GM21723 (cell line): ENCODE data around the gene PPP1R37.

Source experiments
- ATAC-seq: cut with Tn5 transposase; IDR thresholded peaks from one replicate; pipeline ENCODE4 v1.9.1; 2021; ENCODE audit warnings: mild to moderate bottlenecking, moderate library complexity; ENCODE audit not compliant: unreplicated experiment

The PPP1R37 gene

DNA sequence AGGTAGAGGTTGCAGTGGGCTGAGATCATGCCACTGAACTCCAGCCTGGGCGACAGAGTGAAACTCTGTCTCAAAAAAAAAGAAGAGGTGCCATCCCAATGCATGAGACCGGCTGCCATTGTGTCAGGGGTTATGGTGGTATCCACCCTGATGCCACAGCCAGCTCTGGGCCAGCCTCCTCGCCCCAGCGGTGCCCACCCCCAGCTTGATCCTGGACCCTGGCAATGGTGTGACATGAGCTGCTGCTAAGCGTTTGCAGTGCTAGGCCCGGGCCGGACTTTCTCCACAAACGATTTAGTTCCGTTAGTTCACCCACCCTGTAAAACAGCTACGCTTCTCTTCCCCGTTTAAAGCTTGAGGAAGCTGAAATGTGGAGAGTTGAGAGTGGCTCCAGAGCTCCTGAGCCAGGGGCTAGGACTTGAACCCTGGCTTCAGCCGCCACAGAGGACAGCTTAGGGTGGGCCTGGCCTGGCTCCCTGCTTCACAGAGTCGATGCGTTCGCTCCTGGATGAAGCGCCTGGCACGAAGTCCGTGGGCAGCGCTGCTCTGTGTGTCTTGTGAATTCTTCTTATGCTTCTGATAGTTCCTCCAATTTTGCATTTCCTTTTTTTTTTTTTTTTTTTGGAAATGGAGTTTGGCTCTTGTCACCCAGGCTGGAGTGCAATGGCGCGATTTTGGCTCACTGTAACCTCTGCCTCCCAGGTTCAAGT lies 42.4 kb downstream of the PPP1R37 start:
- no peak for ATAC-seq

DNA sequence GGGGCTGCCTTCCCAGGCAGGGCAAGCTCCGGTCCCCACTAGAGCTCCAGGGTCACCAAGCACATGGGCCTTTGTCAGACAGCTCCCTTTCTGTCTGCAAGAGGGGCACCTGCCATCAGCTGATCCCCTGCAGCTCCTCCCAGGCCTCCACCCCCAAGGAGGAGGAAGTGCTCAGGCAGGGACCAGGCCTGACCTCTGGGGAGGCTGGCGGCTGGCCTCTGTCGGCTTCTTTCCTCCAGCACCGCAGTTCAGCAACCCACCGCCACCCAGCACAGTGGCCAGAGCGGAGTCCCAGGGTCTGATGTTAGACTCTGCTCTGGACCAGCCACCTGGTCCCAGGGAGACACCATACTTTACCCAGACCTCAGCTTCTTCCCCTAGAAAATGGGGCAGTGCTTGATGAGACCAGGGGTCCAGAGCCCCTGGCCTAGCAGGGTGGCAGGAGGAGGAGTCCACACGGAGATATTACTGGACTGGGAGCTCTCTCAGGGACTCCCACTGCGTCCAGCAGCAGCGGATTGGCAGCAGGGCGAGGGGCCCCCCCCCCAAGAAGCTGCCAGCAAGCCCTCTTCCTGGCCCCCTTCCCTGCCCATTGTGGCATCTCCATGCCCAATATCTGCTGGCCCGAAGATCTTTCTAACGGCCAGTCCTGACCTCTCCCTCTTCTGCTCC lies 43.7 kb downstream of the PPP1R37 start:
- no peak for ATAC-seq

DNA sequence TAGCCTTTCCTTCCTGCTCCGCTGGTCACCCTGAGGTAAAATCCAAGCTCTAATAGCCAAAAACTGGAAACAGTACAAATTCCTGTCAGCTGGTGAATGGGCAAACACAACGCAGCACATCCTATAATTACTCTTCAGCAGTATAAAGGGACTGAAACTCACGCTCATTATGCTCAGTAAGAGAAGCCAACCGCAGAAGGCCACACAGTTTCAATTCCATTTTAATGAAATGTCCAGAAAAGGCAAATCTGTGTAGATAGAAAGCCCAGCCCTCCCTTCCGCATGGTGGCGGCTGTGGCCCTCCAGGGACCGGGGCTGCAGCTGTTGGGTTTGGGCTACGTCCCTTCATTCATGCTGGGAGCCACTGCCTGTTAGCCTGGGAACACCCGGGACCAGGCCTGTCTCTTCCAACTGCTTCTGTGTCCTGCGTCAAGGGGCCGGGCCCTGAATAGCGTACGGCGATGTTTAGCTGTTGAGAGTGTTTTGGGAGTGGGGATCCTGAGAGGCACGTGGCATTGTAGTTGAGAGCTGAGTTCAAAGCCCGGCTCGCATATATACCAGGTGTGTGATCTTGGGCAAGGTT lies 44.3 kb downstream of the PPP1R37 start:
- peak; percentile 70 for ATAC-seq

DNA sequence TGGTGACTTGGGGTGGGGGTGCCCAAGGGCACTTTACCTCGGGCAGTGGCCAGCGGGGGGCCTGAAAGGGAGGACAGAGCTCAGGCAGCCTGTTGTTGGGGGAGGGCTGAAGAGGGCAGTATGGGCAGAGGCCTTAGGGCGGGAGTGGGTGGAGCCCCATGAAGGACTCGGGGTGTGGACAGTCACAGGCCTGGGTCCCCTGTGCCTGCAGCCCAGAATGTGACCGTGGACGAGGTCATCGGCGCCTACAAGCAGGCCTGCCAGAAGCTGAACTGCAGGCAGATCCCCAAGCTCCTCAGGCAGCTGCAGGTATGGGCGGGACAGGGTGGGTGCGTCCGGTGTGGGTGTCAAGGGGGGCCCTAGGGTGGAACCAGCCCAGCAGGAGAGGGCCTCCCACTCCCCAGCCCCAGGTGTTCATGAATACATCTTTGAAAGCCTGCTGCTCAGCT lies 45.3 kb downstream of the PPP1R37 start:
- ATAC-seq = no peak

DNA sequence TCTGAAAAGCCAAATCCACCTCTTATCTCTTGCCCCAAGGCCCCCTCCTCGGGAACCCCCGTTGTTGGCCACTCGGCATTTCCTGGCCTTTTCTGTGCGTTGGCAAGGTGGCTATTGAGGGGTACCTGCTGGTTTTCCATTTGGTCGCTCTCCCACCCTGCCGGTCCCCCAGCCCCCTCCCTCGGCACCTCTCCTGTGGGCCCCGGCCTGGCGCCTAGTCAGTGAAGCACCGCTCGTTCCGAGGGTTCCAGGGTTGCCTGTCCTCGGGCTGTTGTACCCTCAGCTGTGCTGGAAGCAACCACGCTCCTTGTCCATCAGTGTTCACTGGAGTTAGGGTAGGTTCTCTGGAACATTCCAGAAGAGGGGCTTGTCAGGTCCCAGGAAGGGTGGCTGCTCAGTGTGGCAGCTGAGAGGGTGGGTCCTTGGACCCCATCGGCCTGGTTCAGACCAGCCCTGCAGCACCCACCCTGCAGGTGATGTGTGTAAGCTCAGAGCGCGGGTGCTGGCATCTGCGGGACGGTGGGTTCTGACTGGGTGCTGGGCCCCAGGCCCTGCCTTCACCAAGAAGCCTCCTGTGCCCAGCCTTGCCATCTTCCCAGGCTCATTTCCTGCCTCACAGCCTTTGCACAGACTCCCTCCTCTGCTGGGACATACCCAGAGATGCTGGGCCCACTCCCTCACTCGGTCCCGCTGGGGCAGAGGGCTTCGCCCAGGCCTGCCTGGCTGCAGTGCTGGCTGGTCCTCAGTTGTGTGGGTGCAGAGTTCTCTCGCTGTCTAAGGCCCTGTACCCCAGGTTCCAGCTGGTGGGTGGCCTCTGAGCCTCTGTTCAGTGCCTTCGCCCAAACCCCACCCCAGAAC lies 46.5 kb downstream of the PPP1R37 start:
- no peak for ATAC-seq

DNA sequence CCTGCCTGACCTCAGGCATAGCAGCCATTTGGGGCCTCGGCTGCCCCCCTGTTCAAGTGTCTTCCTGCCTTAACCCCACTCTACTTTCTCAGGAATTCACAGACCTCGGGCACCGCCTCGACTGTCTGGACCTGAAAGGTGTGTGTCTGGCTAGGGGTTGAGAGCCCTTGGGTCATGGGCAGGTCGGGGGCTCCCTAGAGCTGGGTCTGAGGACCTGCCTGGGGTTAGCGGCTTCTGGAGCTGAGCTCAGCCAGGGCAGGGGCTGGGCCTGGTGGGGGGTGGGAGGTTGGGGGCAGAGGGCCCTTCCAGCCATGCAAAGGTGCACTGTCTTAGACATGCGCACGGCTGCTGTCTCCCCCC lies 47.1 kb downstream of the PPP1R37 start:
- no peak for ATAC-seq

DNA sequence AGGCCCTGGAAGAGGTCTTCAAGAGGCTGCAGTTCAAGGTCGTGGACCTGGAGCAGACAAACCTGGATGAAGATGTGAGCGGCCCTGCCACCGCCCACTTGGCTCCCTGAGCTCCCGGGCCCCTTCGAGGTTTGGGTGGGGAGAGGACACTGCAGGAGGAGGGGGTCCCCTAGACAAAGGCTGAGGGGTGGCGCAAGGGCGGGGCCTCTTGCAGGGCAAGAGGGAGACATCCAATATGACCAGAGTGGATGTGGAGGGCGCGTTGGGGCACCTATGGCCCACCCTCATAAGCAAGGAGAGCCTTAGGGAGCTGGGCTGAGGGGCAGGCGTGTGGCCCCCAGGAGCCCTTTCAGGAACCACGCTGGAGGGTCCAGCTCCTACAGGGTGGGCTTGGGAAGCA lies 47.6 kb downstream of the PPP1R37 start:
- no peak for ATAC-seq

DNA sequence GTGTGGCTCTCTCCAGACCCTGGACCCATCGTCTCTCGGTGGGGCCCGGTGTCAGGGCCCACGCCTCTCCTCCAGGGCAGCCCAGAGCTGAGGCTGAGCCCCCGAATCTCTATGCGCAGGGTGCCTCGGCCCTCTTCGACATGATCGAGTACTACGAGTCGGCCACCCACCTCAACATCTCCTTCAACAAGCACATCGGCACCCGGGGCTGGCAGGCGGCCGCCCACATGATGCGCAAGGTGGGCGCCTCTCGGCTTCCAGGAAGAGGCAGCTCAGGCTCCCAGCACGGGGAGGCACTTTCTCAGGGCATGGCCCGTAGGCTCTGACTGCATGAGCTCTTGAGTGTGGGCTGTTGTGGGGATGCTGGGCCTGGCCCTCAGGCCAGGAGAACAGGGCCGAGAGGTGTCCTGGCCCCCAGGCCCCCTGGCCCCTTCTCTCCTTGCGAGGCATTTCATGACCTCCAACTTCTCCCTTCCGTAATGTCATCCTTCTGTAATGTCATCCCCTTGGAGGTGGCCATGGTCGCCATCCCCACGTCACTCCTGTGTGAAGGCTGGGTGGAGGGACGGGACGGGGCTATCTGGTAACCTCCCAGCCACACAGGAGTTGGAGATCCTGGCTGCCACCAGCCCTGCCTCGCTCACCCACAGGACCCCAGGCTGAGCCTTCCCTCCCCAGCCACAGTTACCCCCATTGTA lies 48.4 kb downstream of the PPP1R37 start:
- ATAC-seq = no peak

DNA sequence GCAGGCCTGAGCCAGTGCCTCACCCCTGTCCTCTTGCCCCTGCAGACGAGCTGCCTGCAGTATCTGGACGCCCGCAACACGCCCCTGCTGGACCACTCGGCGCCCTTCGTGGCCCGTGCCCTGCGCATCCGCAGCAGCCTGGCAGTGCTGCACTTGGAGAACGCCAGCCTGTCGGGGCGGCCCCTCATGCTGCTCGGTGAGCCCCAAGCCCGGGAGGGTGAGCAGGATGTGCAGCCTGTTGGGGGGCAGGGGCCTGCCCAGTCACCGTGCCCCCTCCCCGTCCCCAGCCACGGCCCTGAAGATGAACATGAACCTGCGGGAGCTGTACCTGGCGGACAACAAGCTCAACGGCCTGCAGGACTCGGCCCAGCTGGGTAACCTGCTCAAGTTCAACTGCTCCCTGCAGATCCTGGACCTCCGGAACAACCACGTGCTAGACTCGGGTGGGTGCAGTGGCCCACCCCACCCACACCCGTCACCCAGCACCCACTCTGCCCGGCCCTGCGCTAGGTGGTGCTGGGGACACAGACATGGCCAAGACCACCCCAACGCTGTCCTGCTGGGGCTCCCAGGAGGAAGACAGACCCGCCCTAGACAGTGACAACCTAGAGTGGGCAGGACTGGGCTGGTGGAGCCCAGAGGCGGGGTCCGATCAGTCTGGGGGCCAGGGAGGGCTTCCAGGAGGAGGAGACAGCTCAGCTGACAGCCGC lies 49.2 kb downstream of the PPP1R37 start:
- no peak for ATAC-seq

DNA sequence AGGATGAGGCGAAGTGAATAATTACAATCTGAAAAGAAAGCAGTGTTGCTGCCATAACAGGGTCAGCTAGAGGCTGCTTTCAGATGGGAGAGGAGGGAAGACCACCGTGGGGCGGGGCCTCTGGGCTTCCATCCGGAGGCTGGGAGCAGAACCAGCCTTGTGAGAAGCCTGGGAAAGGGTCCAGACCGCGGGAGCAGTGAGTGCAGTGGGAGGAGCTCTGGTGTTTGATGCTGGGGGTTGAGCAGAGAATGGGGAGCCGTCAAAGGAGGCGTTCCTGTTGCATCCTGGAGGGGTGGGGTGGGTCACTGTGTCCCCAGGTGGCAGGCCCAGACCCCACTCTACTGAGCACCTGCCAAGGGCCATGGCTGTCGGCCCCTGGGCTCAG lies 49.7 kb downstream of the PPP1R37 start:
- ATAC-seq = no peak

DNA sequence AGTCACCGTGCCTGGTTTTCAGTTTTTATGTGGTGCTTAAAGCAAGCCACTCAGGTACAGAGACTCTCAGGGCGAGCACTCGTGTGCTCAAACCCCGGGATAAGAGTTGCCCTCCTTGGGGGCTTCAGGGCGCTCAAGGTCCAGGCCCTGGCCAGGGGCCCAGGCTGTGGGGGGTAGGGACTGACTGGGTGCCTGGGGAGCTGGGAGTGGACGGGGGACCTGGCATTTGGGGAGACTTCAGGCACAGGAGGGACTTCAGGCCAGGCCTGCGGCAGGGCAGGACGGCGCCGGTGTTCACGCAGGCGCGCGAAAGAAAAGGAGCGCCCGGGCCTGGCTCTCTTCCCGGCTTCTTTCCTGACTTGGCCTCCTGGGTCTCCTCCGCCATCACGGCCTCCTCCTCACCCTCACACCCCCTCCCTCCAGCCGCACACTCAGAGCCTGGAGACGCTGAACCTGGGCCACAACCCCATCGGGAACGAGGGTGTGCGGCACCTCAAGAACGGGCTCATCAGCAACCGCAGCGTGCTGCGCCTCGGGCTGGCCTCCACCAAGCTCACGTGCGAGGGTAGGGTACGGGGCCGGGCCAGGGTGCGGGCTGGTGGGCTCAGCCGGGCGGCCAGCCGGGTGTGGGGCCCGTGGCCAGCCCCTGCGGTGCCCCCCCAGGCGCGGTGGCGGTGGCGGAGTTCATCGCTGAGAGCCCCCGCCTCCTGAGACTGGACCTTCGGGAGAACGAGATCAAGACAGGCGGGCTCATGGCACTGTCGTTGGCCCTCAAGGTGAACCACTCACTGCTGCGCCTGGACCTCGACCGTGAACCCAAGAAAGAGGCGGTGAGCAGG lies 51.7 kb downstream of the PPP1R37 start:
- ATAC-seq = no peak

DNA sequence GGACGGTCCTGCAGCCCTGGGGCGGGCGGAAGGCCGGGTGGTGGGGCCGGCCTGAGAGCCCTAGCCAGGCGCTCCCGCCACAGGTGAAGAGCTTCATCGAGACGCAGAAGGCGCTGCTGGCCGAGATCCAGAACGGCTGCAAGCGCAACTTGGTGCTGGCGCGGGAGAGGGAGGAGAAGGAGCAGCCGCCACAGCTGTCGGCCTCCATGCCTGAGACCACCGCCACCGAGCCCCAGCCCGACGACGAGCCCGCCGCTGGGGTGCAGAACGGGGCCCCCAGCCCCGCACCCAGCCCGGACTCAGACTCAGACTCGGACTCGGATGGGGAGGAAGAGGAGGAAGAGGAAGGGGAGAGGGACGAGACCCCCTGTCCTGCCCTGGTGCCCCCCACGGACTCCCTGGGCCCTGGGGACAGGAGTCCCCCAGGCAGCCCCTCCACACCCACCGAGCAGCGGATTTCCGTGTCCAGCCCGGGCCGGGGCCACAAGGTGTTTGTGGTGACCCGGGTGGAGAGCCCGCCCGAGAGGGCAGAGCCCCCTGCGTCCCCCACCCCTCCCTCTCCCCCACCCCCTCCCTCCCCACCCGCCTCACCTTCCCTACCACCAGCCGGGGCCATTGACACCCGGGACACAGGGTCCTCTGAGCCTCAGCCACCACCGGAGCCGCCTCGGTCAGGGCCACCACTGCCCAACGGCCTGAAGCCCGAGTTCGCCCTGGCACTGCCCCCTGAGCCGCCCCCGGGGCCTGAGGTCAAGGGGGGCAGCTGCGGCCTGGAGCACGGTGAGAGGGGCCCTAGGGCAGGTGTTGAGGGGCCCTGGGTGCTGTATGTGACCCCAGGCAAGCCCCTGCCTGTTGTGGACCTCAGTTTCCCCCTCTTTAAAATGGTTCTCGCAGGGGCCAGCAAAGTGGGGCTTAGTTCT lies 52.6 kb downstream of the PPP1R37 start:
- no peak for ATAC-seq

DNA sequence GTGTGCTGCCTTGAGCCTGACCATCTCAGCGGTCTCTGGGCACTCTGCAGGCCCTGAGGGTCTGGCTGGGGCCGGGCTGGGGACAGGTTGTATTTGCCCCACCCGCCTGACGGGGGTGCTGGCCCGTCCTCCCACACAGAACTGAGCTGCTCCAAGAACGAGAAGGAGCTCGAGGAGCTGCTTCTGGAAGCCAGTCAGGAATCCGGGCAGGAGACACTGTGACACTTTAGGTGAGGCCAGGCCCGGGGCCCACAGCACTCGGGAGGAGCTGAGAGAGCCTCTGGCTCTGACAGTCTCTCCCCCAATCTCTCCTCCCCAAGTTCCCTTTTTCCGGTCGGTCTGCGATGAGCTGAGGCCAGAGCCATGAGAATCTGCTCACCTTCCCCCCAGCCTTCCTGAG lies 53.3 kb downstream of the PPP1R37 start:
- no peak for ATAC-seq

DNA sequence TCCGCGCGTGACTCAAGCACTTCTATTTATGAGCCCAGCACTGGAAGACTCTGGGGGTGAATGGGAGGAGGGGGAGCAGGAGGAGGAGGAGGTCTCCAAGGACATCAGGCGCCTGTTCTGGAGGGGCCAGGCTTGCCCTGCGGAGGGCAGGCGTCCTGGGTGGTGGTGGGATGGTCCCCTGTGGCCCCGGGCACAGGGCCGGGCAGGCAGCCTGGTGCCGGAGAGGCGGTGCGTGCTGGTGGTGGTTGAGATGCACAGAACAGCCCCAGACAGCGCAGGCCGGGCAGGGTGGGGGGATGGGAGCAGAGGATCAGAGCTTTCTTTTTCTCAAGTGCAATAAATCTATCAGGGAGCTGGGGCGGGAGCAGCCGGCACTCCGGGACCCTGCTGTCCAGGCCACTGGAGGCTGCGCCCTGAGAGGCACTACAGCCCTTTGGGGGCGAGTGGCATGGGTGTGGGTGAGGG lies 53.8 kb downstream of the PPP1R37 start:
- ATAC-seq = no peak

DNA sequence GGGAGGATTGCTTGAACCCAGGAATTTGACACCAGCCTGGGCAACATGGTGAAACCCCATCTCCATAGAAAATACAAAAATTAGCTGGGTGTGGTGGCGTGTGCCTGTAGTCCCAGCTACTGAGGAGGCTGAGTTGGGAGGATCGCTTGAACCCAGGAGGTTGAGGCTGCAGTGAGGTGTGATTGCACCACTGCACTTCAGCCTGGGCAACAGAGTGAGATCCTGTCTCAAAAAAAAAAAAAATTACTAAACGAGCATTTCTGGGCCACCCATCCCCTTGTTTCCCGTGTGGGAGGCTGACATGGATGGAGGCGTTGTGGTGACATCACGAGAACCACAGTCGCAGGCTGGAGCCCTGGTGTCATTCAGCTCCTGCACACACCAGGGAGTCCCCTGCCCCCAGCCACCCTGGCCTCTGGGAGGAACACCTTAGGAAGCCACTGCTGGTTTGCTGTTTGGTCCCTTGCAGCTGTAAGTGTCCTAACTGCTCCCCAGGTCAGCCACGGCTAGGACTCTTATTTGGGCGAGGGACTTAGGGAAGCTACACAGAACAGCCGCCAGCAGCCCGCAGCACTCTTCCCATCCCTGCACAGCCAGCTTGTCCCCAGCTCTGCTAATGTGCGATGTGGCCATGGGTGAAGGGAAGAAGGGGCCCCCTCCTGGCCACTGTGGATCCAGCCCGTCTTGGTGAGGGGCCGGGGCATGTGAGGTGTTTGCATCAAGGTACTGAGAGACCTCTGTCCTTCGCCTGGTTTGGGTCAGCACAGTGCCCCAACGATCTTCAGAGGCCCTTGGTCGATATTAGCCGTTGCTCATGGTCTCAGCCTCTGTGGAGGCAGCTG lies 55.1 kb downstream of the PPP1R37 start:
- ATAC-seq = no peak

DNA sequence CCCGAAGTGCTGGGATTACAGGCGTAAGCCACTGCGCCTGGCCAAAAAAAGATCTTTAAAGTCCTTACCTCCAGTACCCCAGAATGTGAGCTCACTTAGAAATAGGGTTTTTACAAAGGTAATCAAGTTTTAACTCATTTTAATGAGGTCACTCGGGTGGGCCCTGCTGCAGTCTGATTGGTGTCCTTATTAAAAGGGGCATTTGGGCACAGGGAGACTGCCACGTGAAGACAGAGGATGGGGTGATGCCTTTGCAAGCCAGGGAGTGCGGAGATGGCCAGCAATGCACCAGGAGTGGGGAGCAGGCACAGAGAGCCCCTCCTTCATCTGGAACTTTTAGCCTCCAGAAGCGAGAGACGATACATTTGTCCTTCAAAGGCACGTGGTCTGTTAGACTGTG lies 56.1 kb downstream of the PPP1R37 start:
- no peak for ATAC-seq

DNA sequence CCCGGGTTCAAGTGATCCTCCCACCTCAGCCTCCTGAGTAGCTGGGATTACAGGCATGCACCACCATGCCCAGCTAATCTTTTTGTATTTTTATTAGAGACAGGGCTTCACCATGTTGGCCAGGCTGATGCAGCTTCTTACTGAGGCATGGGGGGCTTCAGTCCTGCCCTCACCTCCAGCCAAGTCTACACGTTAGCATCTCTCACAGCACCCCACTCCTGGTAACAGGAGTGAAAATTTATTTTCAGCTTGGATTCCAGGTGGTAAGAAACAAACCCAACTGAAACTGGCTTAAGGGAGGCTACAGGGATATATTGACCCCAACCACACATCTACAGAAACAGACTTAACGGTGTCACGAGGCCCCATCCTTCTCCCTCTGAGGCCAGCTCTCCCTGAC lies 57.2 kb downstream of the PPP1R37 start:
- ATAC-seq = no peak
